Astrocyte (in vitro differentiated cells and primary cell): ENCODE measurements around the gene PNPT1.

ENCODE experiments used
- CTCF ChIP-seq: IDR thresholded peaks from 2 replicates; pipeline ENCODE4 v1.5.1; 2011; ENCODE audit warnings: low read depth, mild to moderate bottlenecking, inconsistent platforms, low read length, moderate library complexity; ENCODE audit not compliant: insufficient read depth
- EZH2 ChIP-seq: IDR thresholded peaks from 2 replicates; pipeline ENCODE4 v1.6.1; 2012; ENCODE audit warnings: mild to moderate bottlenecking, low read length, inconsistent platforms; ENCODE audit not compliant: insufficient read depth

DNA sequence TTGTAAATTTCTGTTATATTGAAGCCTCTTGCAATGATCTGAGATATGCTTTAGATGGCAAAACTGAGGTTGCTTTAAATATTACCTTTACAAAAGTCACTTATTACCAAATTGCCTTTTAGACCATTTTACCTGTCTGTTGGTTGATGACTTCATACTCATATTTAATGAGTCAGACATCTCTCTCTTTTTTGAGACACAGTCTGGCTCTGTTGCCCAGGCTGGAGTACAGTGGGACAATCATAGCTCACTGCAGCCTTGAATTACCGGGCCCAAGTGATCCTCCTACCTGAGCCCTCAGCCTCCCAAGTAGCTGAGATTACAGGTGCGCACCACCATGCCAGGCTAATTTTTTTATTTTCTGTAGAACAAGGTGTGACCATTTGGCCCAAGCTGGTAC is 64.7 kb downstream of the PNPT1 start:
- TF ChIP-seq CTCF (no peak), EZH2 (no peak)
